GM18511 (cell line): ENCODE measurements around the gene EVC2.

Experiments used
- ATAC-seq: cut with Tn5 transposase; IDR thresholded peaks from one replicate; pipeline ENCODE4 v1.9.1; 2021; ENCODE audit warnings: mild to moderate bottlenecking, moderate library complexity; ENCODE audit not compliant: unreplicated experiment

The EVC2 gene

GRCh38 chr4:5678977-5679376 lies 29.4 kb downstream of the EVC2 start:
- no peak for ATAC-seq

- no peak for ATAC-seq
Measured at GRCh38 chr4:5676763-5677162, 31.6 kb downstream of the EVC2 start.

- ATAC-seq = no peak
Measured at GRCh38 chr4:5666741-5667140, 41.6 kb downstream of the EVC2 start.

GRCh38 chr4:5664778-5665177 lies 43.6 kb downstream of the EVC2 start:
- no peak for ATAC-seq

GRCh38 chr4:5662555-5662954 lies 45.8 kb downstream of the EVC2 start:
- ATAC-seq = no peak

- ATAC-seq = no peak
Measured at GRCh38 chr4:5661237-5661636, 47.1 kb downstream of the EVC2 start.

GRCh38 chr4:5660185-5660584 lies 48.2 kb downstream of the EVC2 start:
- ATAC-seq = no peak

- no peak for ATAC-seq
Measured at GRCh38 chr4:5658974-5659373, 49.4 kb downstream of the EVC2 start.

GRCh38 chr4:5656415-5656814 lies 51.9 kb downstream of the EVC2 start:
- no peak for ATAC-seq

GRCh38 chr4:5654791-5655190 lies 53.6 kb downstream of the EVC2 start:
- ATAC-seq = no peak

GRCh38 chr4:5651089-5651488 lies 57.3 kb downstream of the EVC2 start:
- no peak for ATAC-seq

- no peak for ATAC-seq
Measured at GRCh38 chr4:5650040-5650439, 58.3 kb downstream of the EVC2 start.

- no peak for ATAC-seq
Measured at GRCh38 chr4:5647351-5647750, 61.0 kb downstream of the EVC2 start.

GRCh38 chr4:5640096-5640495 lies 68.3 kb downstream of the EVC2 start:
- ATAC-seq = no peak

GRCh38 chr4:5639556-5639955 lies 68.8 kb downstream of the EVC2 start:
- no peak for ATAC-seq

GRCh38 chr4:5638976-5639375 lies 69.4 kb downstream of the EVC2 start:
- ATAC-seq = no peak

GRCh38 chr4:5638316-5638715 lies 70.0 kb downstream of the EVC2 start:
- ATAC-seq = no peak

- ATAC-seq = no peak
Measured at GRCh38 chr4:5636766-5637670, 71.3 kb downstream of the EVC2 start.

- no peak for ATAC-seq
Measured at GRCh38 chr4:5635826-5636195, 72.5 kb downstream of the EVC2 start.

- no peak for ATAC-seq
Measured at GRCh38 chr4:5632571-5632970, 75.8 kb downstream of the EVC2 start.

- no peak for ATAC-seq
Measured at GRCh38 chr4:5632066-5632440, 76.3 kb downstream of the EVC2 start.

GRCh38 chr4:5631352-5632065 lies 76.8 kb downstream of the EVC2 start:
- no peak for ATAC-seq
